Liver (tissue), 9 donors: Measurements from ENCODE around the gene KNOP1. TPM values are rescaled to one million over a fixed set of nuclear protein-coding genes. Genes with fewer than 3 reads are reported as not detected.

Experiments
- DNase-seq: peaks from one replicate; pipeline ENCODE4 v3.0.0-alpha.2; 2017; ENCODE audit warnings: low spot score
- H3K27ac ChIP-seq, 2 donors: one replicate each; pipeline ENCODE4 v1.7.0; 2013; ENCODE audit warnings: inconsistent platforms in 2 of 2, low read length in 2 of 2, control low read depth in 1 of 2, low read depth in 1 of 2, mild to moderate bottlenecking in 1 of 2
- H3K27me3 ChIP-seq, 4 donors: one replicate each; pipeline versions ENCODE4 v1.6.1 to v1.7.0; 2013; ENCODE audit warnings: low read length in 3 of 4, inconsistent platforms in 1 of 4, mild to moderate bottlenecking in 1 of 4, moderate library complexity in 1 of 4; ENCODE audit not compliant: control insufficient read depth in 4 of 4, insufficient read depth in 4 of 4
- H3K36me3 ChIP-seq, 4 donors: one replicate each; pipeline versions ENCODE4 v1.6.1 to v1.7.0; 2013; ENCODE audit warnings: low read length in 3 of 4, mild to moderate bottlenecking in 3 of 4, low read depth in 1 of 4, moderate library complexity in 1 of 4; ENCODE audit not compliant: control insufficient read depth in 4 of 4, insufficient read depth in 3 of 4
- H3K4me1 ChIP-seq, 4 donors: one replicate each; pipeline versions ENCODE4 v1.6.1 to v1.7.0; 2013; ENCODE audit warnings: low read length in 3 of 4, mild to moderate bottlenecking in 3 of 4, moderate library complexity in 1 of 4; ENCODE audit not compliant: control insufficient read depth in 4 of 4, insufficient read depth in 4 of 4
- H3K4me3 ChIP-seq, 3 donors: one replicate each; pipeline versions ENCODE4 v1.6.1 to v1.7.0; 2013; ENCODE audit warnings: low read length in 3 of 3, control low read depth in 1 of 3, low read depth in 1 of 3, mild to moderate bottlenecking in 1 of 3
- H3K9ac ChIP-seq, 2 donors: one replicate each; pipeline ENCODE4 v1.7.0; 2013; ENCODE audit warnings: low read length in 2 of 2, mild to moderate bottlenecking in 2 of 2, moderate library complexity in 2 of 2, control low read depth in 1 of 2, low read depth in 1 of 2
- H3K9me3 ChIP-seq, 4 donors: one replicate each; pipeline versions ENCODE4 v1.6.1 to v1.7.0; 2013; ENCODE audit warnings: low read length in 3 of 4; ENCODE audit not compliant: control insufficient read depth in 4 of 4
- ATF3 ChIP-seq: IDR thresholded peaks from 2 replicates; pipeline ENCODE4 v1.6.1; 2016; ENCODE audit warnings: antibody characterized with exemption
- CTCF ChIP-seq: fragments of 150-350 bp; IDR thresholded peaks from 2 replicates; pipeline ENCODE4 v1.5.1; 2017; ENCODE audit warnings: improper control_type of control experiment, low read depth, low read length; ENCODE audit not compliant: missing input control
- EGR1 ChIP-seq, 2 donors: IDR thresholded peaks; 2 replicates each; pipeline ENCODE4 v1.6.1; 2016 to 2018; ENCODE audit warnings: antibody characterized with exemption in 2 of 2, low read depth in 2 of 2
- FOXA1 ChIP-seq: IDR thresholded peaks from 2 replicates; pipeline ENCODE4 v1.6.1; 2016; ENCODE audit warnings: antibody characterized with exemption
- FOXA2 ChIP-seq: IDR thresholded peaks from 2 replicates; pipeline ENCODE4 v1.6.1; 2016; ENCODE audit warnings: antibody characterized with exemption
- GABPA ChIP-seq, 2 donors: IDR thresholded peaks in 1 of 2; conservative IDR thresholded peaks in 1 of 2; 2 replicates each; pipeline ENCODE4 v1.6.1; 2016; ENCODE audit warnings: antibody characterized with exemption in 2 of 2, mild to moderate bottlenecking in 1 of 2, moderate library complexity in 1 of 2
- HNF4A ChIP-seq, 2 donors: conservative IDR thresholded peaks; 2 replicates each; pipeline ENCODE4 v1.6.1; 2016; ENCODE audit warnings: antibody characterized with exemption in 2 of 2, mild to moderate bottlenecking in 2 of 2
- HNF4G ChIP-seq: IDR thresholded peaks from 2 replicates; pipeline ENCODE4 v1.6.1; 2016; ENCODE audit warnings: antibody characterized with exemption
- JUND ChIP-seq, 2 donors: IDR thresholded peaks; 2 replicates each; pipeline ENCODE4 v1.6.1; 2016; ENCODE audit warnings: antibody characterized with exemption in 2 of 2
- MAX ChIP-seq: IDR thresholded peaks from 2 replicates; pipeline ENCODE4 v1.6.1; 2016; ENCODE audit warnings: antibody characterized with exemption
- RAD21 ChIP-seq, 2 donors: IDR thresholded peaks; 2 replicates each; pipeline ENCODE4 v1.6.1; 2016; ENCODE audit warnings: antibody characterized with exemption in 2 of 2, mild to moderate bottlenecking in 2 of 2
- REST ChIP-seq: IDR thresholded peaks from 2 replicates; pipeline ENCODE4 v1.6.1; 2016; ENCODE audit warnings: antibody characterized with exemption, mild to moderate bottlenecking
- RXRA ChIP-seq, 2 donors: IDR thresholded peaks; 2 replicates each; pipeline ENCODE4 v1.6.1; 2017 to 2018; ENCODE audit warnings: antibody characterized with exemption in 2 of 2, mild to moderate bottlenecking in 1 of 2
- SP1 ChIP-seq: IDR thresholded peaks from 2 replicates; pipeline ENCODE4 v1.6.1; 2018; ENCODE audit warnings: antibody characterized with exemption, mild to moderate bottlenecking
- TAF1 ChIP-seq: conservative IDR thresholded peaks from 2 replicates; pipeline ENCODE4 v1.6.1; 2016; ENCODE audit warnings: antibody characterized with exemption, mild to moderate bottlenecking
- YY1 ChIP-seq: IDR thresholded peaks from 2 replicates; pipeline ENCODE4 v1.6.1; 2016; ENCODE audit warnings: antibody characterized with exemption, mild to moderate bottlenecking
- ZBTB33 ChIP-seq: IDR thresholded peaks from 2 replicates; pipeline ENCODE4 v1.6.1; 2016; ENCODE audit warnings: antibody characterized with exemption
- WGBS: extraction: QIAGEN DNeasy Blood & Tissue Kit; methylation state at CpG from one replicate; pipeline ENCODE4 v1.1.7; 2013; 5-methylcytosine and 5-hydroxymethylcytosine counted together
- polyA plus RNA-seq, 2 donors: library from polyadenylated mRNA; stranded (reverse) in 1 of 2; unstranded in 1 of 2; fragments of 200-250 nt in 1 of 2; fragments of >200 nt in 1 of 2; fragmentation: Nextera tagmentation in 1 of 2; extraction: Ambion mirVana in 1 of 2; gene quantifications; one replicate each; pipeline versions ENCODE4 v1.2.1 to v1.2.3, GENCODE V29; 2013 to 2015
- total RNA-seq, 2 donors: library from RNA; depleted of rRNA; stranded (reverse); fragments of >200 nt; gene quantifications; one replicate each; pipeline ENCODE4 v1.2.3, GENCODE V29; 2014
- donor health status: healthy.
- donor health status: healthy.
- donor health status: healthy.
- donor health status: healthy.
- donor health status: healthy.

The KNOP1 gene
- total and polyA plus RNA-seq, 4 donors = 4.1 to 6.7 (median 5.7) TPM

- no peak overlapping the region for H3K9ac ChIP-seq
- no peaks in the 10 kb centered on the region for H3K27me3 ChIP-seq
- no peaks in the 10 kb centered on the region for H3K9me3 ChIP-seq
- no peak for DNase-seq
- peaks cover 8 to 28% (median 18%) of the 10 kb centered on the region in 4 donors for H3K36me3 ChIP-seq
- 77% methylated on average over 18 of the region's 18 CpGs for WGBS
- H3K4me1 ChIP-seq = peaks cover 0 to 9% (median 7%) of the 10 kb centered on the region in 4 donors
- H3K4me3 ChIP-seq = no peak overlapping the region
- no peak overlapping the region for H3K27ac ChIP-seq
- TF ChIP-seq RXRA (IDR thresholded peaks at IDR 0.05) = no peak
- no peak for TF ChIP-seq FOXA1
- no peak for TF ChIP-seq ATF3
- TF ChIP-seq YY1 = no peak
- no peak for TF ChIP-seq JUND (IDR thresholded peaks at IDR 0.05)
- no peak for TF ChIP-seq GABPA (IDR thresholded peaks at IDR 0.05 in 1 of 2, conservative IDR thresholded peaks at IDR 0.05 in 1 of 2)
- no peak for TF ChIP-seq EGR1 (IDR thresholded peaks at IDR 0.05; ENCODE audit: low read depth in 2 of 2)
- no peak for TF ChIP-seq MAX
- TF ChIP-seq ZBTB33 = no peak
- no peak for TF ChIP-seq FOXA2
- no peak for TF ChIP-seq HNF4A (conservative IDR thresholded peaks at IDR 0.05)
- TF ChIP-seq REST = no peak
- no peak for TF ChIP-seq HNF4G
- TF ChIP-seq RAD21 (IDR thresholded peaks at IDR 0.05) = no peak
- no peak for TF ChIP-seq TAF1
- no peak for TF ChIP-seq SP1
- no peak for TF ChIP-seq CTCF
These were observed 13.5 kb downstream of the KNOP1 start for GRCh38 chr16:19704321-19705145.
